KMS-11 (cell line): ENCODE measurements around the gene CYP2A6.

Experiments
- H2AFZ ChIP-seq: fragments of 200-600 bp; sonication (generic); 2 replicates; pipeline ENCODE4 v1.6.1; 2016; ENCODE audit warnings: antibody characterized with exemption, mixed run types, low read depth
- H3K27ac ChIP-seq: fragments of 200-600 bp; sonication (generic); 2 replicates; pipeline ENCODE4 v1.6.1; 2016; ENCODE audit warnings: mild to moderate bottlenecking, mixed run types
- H3K27me3 ChIP-seq: fragments of 200-600 bp; sonication (generic); 2 replicates; pipeline ENCODE4 v1.6.1; 2017; ENCODE audit warnings: mild to moderate bottlenecking, low read depth, mixed run types, moderate library complexity; ENCODE audit not compliant: insufficient read depth
- H3K36me3 ChIP-seq: fragments of 200-600 bp; sonication (generic); 2 replicates; pipeline ENCODE4 v1.6.1; 2017; ENCODE audit warnings: mild to moderate bottlenecking, mixed run types; ENCODE audit not compliant: insufficient read depth
- H3K4me1 ChIP-seq: fragments of 200-600 bp; sonication (generic); 2 replicates; pipeline ENCODE4 v1.6.1; 2016; ENCODE audit warnings: mild to moderate bottlenecking, low read depth, mixed run types; ENCODE audit not compliant: poor library complexity, severe bottlenecking
- H3K4me2 ChIP-seq: fragments of 200-600 bp; sonication (generic); 2 replicates; pipeline ENCODE4 v1.7.0; 2016; ENCODE audit warnings: mild to moderate bottlenecking, mixed run types
- H3K4me3 ChIP-seq: fragments of 200-600 bp; sonication (generic); IDR thresholded peaks from 2 replicates; pipeline ENCODE4 v1.6.1; 2017; ENCODE audit warnings: low read depth, low read length, mixed read lengths; ENCODE audit not compliant: insufficient read depth
- H3K79me2 ChIP-seq: fragments of 200-600 bp; sonication (generic); 2 replicates; pipeline ENCODE4 v1.6.1; 2016; ENCODE audit warnings: low read depth, mixed run types; ENCODE audit not compliant: insufficient read depth
- H3K9ac ChIP-seq: fragments of 200-600 bp; sonication (generic); 2 replicates; pipeline ENCODE4 v1.6.1; 2016; ENCODE audit warnings: mild to moderate bottlenecking, mixed run types
- H4K20me1 ChIP-seq: fragments of 200-600 bp; sonication (generic); 2 replicates; pipeline ENCODE4 v1.6.1; 2016; ENCODE audit warnings: mild to moderate bottlenecking, mixed run types; ENCODE audit not compliant: insufficient read depth
- CTCF ChIP-seq: fragments of 200-600 bp; sonication (generic); conservative IDR thresholded peaks from 2 replicates; pipeline ENCODE4 v1.6.1; 2017; ENCODE audit warnings: low read depth, mild to moderate bottlenecking, antibody characterized with exemption, low read length, moderate library complexity, mixed read lengths

Gene CYP2A6

GRCh38 chr19:40797963-40798682 is 52.1 kb downstream of the CYP2A6 start:
- H3K4me3 ChIP-seq, result no peak overlapping the region
- H3K4me1 ChIP-seq, result peaks cover 26% of the 10 kb centered on the region
- H3K9ac ChIP-seq, result peak overlapping the region; percentile 13; the same call in 1 of the 2 replicates
- peak; percentile 44; the same call in 1 of the 2 replicates for TF ChIP-seq CTCF
- peaks cover 14% of the 10 kb centered on the region for H3K79me2 ChIP-seq
- H4K20me1 ChIP-seq, result 0 out of 2 replicates have a peak, but pooled peaks cover 3% of the 10 kb centered on the region
- no peaks in the 10 kb centered on the region for H3K36me3 ChIP-seq
- no peak overlapping the region for H3K27ac ChIP-seq
- H3K27me3 ChIP-seq, result no peaks in the 10 kb centered on the region
- peak overlapping the region; percentile 53; the same call in 1 of the 2 replicates for H3K4me2 ChIP-seq
- H2AFZ ChIP-seq, result peak overlapping the region; percentile 72; the same call in 1 of the 2 replicates

- Histone ChIP-seq H3K4me2 (peak overlapping the region; percentile 53; the same call in 1 of the 2 replicates), H3K36me3 (no peaks in the 10 kb centered on the region), H3K79me2 (peaks cover 11% of the 10 kb centered on the region), H3K9ac (no peak overlapping the region), H3K27me3 (no peaks in the 10 kb centered on the region), H3K4me3 (no peak overlapping the region), H4K20me1 (no peaks in the 10 kb centered on the region), H3K27ac (no peak overlapping the region), H2AFZ (no peak overlapping the region), H3K4me1 (peaks cover 18% of the 10 kb centered on the region)
- TF ChIP-seq CTCF, result no peak
These were observed 52.9 kb downstream of the CYP2A6 start for GRCh38 chr19:40797166-40797962.
